Measurements from ENCODE around the gene MYL7. TPM values are rescaled to one million over a fixed set of nuclear protein-coding genes. Genes with fewer than 3 reads are reported as not detected.

Gene MYL7
- total RNA-seq, 1 experiment from 2014 or later = not detected

- no peak for TF ChIP-seq MAX (IDR thresholded peaks at IDR 0.05)
These were observed 10.1 kb upstream of the MYL7 start (continued) for GRCh38 chr7:44150966-44151941.

GRCh38 chr7:44150466-44150832, 9.3 kb upstream of the MYL7 start:
- ATAC-seq = no peak
- Histone ChIP-seq H2AFZ (ENCODE audit: low read depth, low read length, poor library complexity, severe bottlenecking) (no peak overlapping the region), H3K4me2 (ENCODE audit: low read length) (peak overlapping the region; percentile 21; the same call in 1 of the 2 replicates)

More at GRCh38 chr7:44150466-44150832, 9.3 kb upstream of the MYL7 start:
- DNase-seq (ENCODE audit: low read depth, low spot score) = no peak
- no peak overlapping the region for H3K27ac ChIP-seq (ENCODE audit: low read depth, low read length)
- H3K79me2 ChIP-seq (ENCODE audit: insufficient read depth, low read length) = no peaks in the 10 kb centered on the region
- ChIA-PET RAD21 (ENCODE audit: low non-redundant PET in 1 of 2, low total read pairs in 2 of 2, uncharacterized antibody in 2 of 2, unreplicated experiment in 2 of 2) (no interaction called here), CTCF (no interaction called here), POLR2A (no interaction called here)
- no peaks in the 10 kb centered on the region for H3K36me3 ChIP-seq (ENCODE audit: control insufficient read depth in 1 of 2, insufficient read depth in 2 of 2, low read length in 2 of 2)
- H3K9me3 ChIP-seq (ENCODE audit: control insufficient read depth in 1 of 2, insufficient read depth in 1 of 2, low read depth in 1 of 2, low read length in 2 of 2) = no peaks in the 10 kb centered on the region
- TF ChIP-seq EZH2 (IDR thresholded peaks at IDR 0.05) (no peak), ZBTB33 (IDR thresholded peaks at IDR 0.05; ENCODE audit: extremely low read depth, insufficient replicate concordance, low read length) (no peak), REST (IDR thresholded peaks at IDR 0.05; ENCODE audit: low read depth) (no peak), TCF7L2 (IDR thresholded peaks at IDR 0.05; ENCODE audit: borderline replicate concordance, extremely low read depth, insufficient read depth, insufficient read length) (no peak), ZFX (IDR thresholded peaks at IDR 0.05) (no peak), YY1 (IDR thresholded peaks at IDR 0.05; ENCODE audit: extremely low read depth, insufficient replicate concordance, low read depth, low read length) (no peak)
- H3K4me3 ChIP-seq (replicated peaks in 1 of 2; ENCODE audit: low read depth in 1 of 2, low read length in 2 of 2) = no peak overlapping the region
- H3K27me3 ChIP-seq (ENCODE audit: insufficient read depth, low read length) = no peaks in the 10 kb centered on the region
- no peaks in the 10 kb centered on the region for H4K20me1 ChIP-seq (ENCODE audit: insufficient read depth)
- intact Hi-C loops (cut with micrococcal nuclease) = no loop called here
- no peaks in the 10 kb centered on the region for H3K9me2 ChIP-seq (ENCODE audit: insufficient read depth)
- no peak overlapping the region for H3K9ac ChIP-seq (ENCODE audit: low read length)
- H3K4me1 ChIP-seq (ENCODE audit: control insufficient read depth in 1 of 2, insufficient read depth in 2 of 2, low read length in 2 of 2) = peaks cover 0 to 9% of the 10 kb centered on the region in 2 experiments; a peak in 2 of 4 replicates
- BruUV-seq (replicated peaks) = no TSS peak

Data from HCT116 (cell line).